ENCODE results near the gene PRKCA.

The PRKCA gene

GRCh38 chr17:66830451-66830850 lies 528.0 kb downstream of the PRKCA start:
- no peak for DNase-seq

DNA sequence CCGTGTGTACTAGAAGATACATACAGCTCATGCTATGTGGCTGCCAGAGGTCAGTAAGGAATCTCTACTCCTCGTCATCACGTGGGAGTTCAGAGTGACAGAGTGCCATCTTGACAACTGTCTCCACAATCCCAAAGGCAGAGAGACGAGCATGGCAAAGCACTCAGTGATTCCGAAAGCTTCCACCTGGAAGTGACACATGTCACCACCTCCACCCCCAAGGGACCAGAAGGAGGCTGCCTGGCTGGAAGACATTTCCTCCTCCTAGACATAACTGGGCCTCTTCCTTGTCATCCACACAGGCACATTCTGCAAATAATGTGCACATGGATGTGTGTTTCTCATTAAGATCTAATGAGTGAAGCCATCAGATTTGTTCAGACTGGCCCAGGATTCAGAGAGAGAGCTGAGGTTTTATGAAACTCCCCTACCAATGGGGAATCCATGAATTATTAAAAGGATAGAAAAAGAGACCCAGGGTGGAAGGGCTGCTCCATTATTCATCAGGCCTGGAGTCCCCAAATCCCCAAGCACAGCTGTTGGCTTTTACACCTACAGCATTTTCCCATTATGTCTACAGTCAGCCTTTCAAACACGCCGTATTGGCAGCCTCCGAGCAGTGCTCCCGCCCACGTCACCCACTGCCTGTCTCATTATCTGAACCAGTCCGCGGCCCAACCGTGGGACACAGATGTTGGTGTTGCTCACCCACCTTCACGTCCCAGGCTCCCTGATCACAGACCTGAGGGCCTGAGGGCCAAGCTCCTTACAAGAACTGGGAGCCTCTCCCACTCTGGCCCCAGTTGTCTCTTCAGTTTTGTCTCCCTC lies 529.2 kb downstream of the PRKCA start:
- no peak for DNase-seq

DNA sequence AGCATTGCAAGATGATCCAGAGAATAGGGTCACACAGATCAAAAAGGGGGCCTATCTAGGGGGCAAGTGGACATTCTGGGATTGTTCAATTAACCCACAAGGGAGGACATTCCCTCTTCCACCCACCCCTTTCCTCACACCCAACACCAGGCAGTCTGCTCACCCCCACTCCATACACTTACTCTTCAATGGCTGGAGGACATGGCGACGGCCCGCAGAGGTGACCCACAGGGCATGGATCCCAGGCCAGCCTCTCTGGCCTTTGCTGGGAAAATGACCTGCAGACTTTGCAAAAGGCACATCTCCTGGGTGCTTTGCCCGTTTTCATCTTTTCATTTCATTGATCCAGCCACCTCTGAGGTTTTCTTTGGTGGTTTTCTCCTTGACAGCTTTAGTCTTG lies 530.8 kb downstream of the PRKCA start:
- DNase-seq: no peak

- DNase-seq: no peak
Observed at GRCh38 chr17:66834426-66834918, 532.1 kb downstream of the PRKCA start.

GRCh38 chr17:66834919-66835454 lies 532.6 kb downstream of the PRKCA start, which contains the start of gene CACNG5:
Gene CACNG5, plus strand, starts transcription at chr17:66835117. Its CDS starts 42,216 bp downstream, at chr17:66877333.
- DNase-seq: no peak

- DNase-seq: no peak
Observed at GRCh38 chr17:66835476-66835875, 533.1 kb downstream of the PRKCA start.

- no peak for DNase-seq
Observed at GRCh38 chr17:66836063-66837005, 533.9 kb downstream of the PRKCA start.

GRCh38 chr17:66837226-66837625 lies 534.8 kb downstream of the PRKCA start:
- DNase-seq: no peak

DNA sequence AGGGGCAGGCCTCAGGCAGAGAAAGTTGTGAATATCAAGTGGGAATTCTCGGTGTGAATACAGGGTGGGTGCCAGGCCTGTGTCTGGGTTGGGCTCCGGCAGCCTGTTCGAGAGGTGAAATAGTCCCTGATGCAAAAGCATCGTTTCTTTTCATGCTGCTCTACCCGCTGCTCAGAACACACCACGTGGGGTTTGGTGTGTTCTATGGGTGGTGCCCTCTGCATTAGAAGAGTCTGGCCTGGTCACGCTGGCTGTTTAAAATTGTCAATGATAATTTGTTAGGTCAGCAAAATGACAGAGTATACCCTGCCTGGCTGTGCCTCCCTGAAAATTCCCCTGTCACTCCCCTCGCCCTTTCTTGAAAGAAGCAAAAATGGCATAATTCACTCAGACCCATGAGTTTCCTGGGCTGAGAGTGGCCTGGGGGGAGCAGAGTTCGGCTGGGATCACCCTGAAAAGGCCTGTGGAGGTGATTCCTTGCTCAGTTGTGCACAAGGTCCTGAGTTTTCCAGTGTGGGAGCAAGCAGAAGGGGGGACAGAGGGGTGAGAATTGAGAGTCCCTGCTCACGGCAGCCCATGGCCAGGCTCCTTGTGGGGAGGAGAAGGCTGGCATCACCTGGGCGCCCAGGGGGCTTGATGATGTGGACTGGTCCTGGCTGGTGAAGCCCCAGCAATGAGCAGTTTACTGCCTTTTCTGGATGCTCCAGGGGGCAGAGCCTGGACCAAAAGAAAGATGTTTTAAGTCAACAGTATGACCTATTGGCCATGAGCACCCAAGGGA lies 535.7 kb downstream of the PRKCA start:
- DNase-seq: no peak

GRCh38 chr17:66839616-66840015 lies 537.2 kb downstream of the PRKCA start:
- no peak for DNase-seq

- DNase-seq: no peak
Observed at GRCh38 chr17:66840061-66840460, 537.6 kb downstream of the PRKCA start.

DNA sequence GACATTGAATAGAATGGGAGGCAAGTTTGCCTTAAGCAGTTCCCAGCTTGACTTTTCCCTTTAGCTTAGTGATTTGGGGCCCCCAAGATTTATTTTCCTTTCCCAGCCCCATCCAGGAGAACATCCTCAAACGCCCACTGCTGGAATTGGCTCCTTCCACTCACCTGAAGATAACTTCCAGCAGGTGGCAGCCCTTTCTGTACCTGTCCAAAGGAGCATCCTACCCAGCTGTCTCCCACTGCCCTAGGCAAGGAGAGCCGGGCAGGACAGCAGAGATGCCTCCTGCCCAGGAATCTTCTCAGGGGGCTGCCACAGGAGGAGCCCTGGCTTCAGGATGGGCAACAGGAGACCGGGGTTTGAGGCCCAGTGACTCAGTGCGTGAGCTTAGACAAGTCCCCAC lies 538.9 kb downstream of the PRKCA start:
- no peak for DNase-seq

DNA sequence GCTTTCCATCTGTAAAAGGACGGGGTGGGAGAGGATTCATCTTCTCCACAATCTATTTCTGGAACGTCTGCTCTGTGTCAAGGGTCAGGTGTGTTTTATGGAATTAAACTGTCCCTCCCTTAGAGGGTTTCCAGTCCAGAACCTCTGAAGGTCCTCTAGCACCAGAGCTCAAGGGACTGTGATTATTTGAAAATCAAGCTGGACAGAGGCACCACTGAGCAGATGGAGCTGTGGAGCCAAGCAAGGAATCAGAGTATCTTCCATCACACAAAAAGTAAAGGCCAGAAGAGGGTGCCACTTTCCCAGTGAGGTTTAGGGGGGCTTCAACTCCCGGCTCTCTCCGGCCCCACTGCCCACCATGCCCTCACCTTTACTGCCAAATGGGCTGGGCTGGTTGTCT lies 539.3 kb downstream of the PRKCA start:
- DNase-seq: no peak

DNA sequence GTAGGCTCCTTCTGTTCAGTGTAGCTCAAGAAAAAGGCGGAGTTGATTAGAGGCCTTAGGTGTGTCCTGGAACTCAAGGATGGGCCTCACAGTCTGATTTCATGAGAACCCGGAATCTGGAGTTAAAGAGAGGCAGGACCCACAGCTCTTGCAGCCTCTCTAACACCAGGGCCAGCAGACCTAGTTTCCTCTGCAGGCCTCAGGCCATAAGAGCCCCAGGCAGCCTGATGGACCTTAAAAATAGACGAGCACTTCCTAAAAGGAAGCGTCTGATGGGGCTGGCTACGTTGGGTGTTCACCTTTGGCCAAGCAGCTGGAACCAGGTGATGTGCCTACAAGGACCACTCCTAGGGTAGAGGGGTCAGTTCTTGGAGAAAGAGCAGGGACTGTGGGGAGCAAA lies 540.1 kb downstream of the PRKCA start:
- no peak for DNase-seq

DNA sequence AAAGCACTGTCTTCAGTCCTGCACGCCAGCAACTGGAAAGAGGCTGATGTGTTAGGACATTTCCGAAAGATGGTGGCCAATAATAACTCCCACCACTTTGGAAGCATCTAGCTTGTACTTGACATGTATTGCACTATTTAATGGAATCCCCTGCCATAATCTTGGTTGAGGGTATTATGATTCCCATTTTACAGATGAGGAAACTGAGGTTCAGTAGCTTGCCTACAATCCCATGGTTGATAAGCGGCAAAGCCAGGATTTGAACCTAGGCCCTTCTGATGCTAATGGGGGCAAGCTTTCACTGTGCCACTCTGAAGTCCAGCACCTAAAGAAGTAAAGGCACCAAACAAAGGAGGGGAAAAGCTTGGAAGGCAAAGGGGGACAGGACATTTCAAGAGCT lies 540.5 kb downstream of the PRKCA start:
- DNase-seq: no peak

DNA sequence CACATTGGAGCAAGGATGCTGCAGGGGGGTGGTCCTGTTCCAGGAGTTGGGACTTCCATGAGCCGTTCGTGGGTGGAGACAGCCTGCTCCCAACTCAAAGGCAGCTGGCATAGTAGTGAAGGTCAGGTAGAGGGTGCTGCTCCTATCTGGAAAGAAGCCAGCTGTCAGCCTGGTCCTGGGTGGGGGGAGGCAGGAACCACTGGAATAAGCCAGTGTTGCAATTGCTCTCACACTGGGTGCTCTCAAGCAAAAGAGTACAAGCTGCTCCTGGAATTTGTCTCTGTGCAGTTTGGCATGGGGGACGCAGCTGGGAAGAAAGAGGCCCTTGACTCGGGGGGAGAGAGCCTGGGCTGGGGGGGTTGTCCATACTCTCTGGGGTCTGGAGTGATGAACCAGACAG lies 541.2 kb downstream of the PRKCA start:
- no peak for DNase-seq

DNA sequence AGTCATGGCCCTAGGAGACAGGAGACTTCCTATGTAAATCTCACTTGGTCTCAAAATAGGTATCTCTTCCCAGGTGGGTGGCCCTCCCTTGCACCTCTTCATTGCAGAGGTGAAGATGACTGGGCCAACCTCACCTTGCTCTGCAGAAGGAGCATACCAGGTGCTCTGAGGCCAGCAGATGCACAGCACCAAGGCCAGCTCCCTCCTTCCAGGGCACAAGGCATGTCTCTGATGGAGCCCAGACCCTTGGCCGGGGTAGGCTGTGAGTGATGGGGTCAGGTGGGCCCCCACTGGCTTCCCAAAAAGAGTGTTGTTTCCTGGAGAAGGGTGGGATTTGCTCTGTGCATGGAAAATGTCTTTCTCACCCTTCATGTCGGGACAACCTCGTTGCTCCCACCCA lies 545.3 kb downstream of the PRKCA start:
- DNase-seq: no peak

DNA sequence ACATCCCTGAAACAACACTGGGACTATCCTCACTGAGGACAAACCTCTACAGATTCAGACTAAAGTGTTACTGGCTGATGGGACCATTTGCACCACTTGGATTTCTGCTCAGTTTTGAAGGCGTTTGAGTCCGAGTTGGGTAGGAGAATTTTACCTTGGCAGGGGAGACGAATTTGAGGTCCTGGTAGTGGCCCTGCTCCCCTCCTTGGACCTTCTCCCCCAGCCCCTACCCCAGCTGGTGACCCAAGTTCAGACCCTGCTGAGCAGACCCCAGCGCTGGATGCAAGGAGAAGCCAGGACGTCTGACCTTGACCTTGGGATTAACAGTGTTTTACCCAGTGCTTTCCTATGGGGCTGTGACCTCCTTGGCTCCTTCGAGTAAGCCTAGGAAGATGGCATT lies 546.1 kb downstream of the PRKCA start:
- DNase-seq: no peak

DNA sequence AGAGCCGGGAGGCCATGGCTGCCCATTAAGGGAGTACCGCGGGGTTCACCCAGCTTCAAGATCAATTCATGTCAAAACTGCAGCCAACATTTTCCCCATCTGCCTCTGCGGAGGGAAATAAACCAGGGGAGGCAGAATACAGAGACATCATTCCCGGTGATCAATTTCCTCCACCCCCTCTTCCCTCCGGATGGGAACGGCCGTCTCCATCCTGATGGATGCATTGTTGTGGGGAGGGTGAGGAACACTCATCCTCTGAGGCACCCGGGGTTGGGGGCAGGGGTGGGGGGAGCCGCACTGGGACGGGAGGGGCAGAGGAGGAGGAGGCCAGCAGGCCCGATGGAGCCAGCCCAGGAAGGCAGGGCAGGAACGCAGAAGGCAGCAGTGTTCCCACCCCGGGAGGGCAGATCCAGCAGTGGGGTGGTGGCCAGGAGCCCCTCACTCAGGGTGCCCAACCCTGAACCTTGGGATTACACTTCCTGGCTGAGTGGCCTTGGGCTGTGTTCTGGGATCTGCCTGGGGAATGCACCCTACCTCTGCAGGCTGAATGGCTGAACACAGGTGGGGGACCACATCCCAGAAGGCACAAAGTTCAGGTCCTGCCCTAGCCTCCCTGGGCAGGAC lies 546.7 kb downstream of the PRKCA start:
- DNase-seq: no peak

- DNase-seq: no peak
Observed at GRCh38 chr17:66849851-66850580, 547.6 kb downstream of the PRKCA start.

- no peak for DNase-seq
Observed at GRCh38 chr17:66850692-66851091, 548.3 kb downstream of the PRKCA start.

Measured in Kasumi-1 (cell line).